ENCODE data around the gene BICDL2. TPM values are rescaled to one million over a fixed set of nuclear protein-coding genes. Genes with fewer than 3 reads are reported as not detected.

BICDL2 gene
- total and polyA plus RNA-seq, 8 donors = 18.4 to 693 (median 47.2) TPM

DNA sequence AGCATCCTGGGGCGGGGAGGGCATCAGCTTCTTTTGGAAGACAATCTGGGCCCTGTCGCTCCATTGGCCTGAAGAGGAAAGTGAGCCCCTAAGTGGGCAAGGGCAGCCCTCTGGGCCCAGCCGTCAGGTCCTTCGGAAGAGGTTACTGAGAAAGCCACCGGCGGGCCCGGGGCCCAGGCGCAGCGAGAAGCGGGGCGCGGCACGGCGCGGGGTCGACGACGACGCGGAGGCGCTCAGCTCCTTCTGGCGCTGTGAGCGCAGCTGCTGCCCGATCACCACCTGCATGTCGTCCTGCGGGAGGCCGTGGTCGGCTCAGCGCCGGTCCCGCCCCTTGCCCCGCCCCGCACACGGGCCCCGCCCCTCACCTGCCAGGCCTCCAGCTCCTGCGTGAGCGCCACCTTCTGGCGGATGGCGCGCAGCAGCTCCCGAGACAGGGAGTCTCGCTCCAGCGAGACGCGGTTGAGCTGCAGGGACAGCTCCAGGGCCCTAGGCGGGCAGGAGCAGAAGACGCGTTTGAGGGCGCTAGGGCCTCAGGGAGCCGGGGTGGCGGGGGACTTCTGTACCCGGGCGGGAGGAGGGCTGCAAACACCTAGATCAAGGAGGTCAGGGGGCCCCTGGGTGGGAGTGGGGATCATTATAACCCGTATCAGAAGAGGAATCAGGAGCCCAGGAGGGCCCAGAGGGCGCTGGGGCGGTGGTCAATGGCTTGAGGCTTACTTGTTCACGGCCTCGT lies 8.6 kb downstream of the BICDL2 start:
- H3K4me3 ChIP-seq = peak overlapping the region in 3 of 4 donors; percentile 2 to 21 (median 16)
- peaks cover 3 to 49% (median 27%) of the 10 kb centered on the region in 3 donors for H3K27me3 ChIP-seq
- intact Hi-C loops (cut with DNase I; ENCODE audit: low total_unique reads) = no loop called here
- TF ChIP-seq, protein P1, sequence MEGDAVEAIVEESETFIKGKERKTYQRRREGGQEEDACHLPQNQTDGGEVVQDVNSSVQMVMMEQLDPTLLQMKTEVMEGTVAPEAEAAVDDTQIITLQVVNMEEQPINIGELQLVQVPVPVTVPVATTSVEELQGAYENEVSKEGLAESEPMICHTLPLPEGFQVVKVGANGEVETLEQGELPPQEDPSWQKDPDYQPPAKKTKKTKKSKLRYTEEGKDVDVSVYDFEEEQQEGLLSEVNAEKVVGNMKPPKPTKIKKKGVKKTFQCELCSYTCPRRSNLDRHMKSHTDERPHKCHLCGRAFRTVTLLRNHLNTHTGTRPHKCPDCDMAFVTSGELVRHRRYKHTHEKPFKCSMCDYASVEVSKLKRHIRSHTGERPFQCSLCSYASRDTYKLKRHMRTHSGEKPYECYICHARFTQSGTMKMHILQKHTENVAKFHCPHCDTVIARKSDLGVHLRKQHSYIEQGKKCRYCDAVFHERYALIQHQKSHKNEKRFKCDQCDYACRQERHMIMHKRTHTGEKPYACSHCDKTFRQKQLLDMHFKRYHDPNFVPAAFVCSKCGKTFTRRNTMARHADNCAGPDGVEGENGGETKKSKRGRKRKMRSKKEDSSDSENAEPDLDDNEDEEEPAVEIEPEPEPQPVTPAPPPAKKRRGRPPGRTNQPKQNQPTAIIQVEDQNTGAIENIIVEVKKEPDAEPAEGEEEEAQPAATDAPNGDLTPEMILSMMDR (IDR thresholded peaks at IDR 0.05) = peak in 5 of 7 experiments; percentile 59 to 85 (median 83)
- TF ChIP-seq POLR2A (IDR thresholded peaks at IDR 0.05) = no peak
- peak in 1 of 3 donors; percentile 84 for TF ChIP-seq POLR2AphosphoS5 (IDR thresholded peaks at IDR 0.05)
- 6 to 15% (median 9%) methylated on average over 28 to 58 of the region's 58 CpGs for WGBS, 5 donors
- H3K36me3 ChIP-seq = peaks cover 14 to 41% (median 23%) of the 10 kb centered on the region in 4 donors
- H3K4me1 ChIP-seq = peaks cover 22 to 58% (median 53%) of the 10 kb centered on the region in 4 donors
- no peaks in the 10 kb centered on the region for H3K9me3 ChIP-seq
- peak; percentile 94 to 96 for DNase-seq
- H3K27ac ChIP-seq = peak overlapping the region in 2 of 5 donors; percentile 17 to 34

GRCh38 chr16:3027489-3027795 lies 9.3 kb downstream of the BICDL2 start:
- Histone ChIP-seq H3K4me3 (no peak overlapping the region), H3K27me3 (peaks cover 3 to 42% (median 22%) of the 10 kb centered on the region in 3 donors), H3K27ac (no peak overlapping the region), H3K36me3 (peaks cover 14 to 41% (median 23%) of the 10 kb centered on the region in 4 donors), H3K4me1 (peaks cover 29 to 65% (median 60%) of the 10 kb centered on the region in 4 donors), H3K9me3 (no peaks in the 10 kb centered on the region)
- no peak for DNase-seq
- 82 to 93% (median 91%) methylated on average over 8 of the region's 8 CpGs for WGBS, 5 donors
- TF ChIP-seq, protein P1 (IDR thresholded peaks at IDR 0.05) = no peak
- TF ChIP-seq EP300 (IDR thresholded peaks at IDR 0.05) = no peak
- no peak for TF ChIP-seq POLR2AphosphoS5 (IDR thresholded peaks at IDR 0.05)
- no peak for TF ChIP-seq POLR2A (IDR thresholded peaks at IDR 0.05)
- intact Hi-C loops (cut with DNase I; ENCODE audit: low total_unique reads) = no loop called here

DNA sequence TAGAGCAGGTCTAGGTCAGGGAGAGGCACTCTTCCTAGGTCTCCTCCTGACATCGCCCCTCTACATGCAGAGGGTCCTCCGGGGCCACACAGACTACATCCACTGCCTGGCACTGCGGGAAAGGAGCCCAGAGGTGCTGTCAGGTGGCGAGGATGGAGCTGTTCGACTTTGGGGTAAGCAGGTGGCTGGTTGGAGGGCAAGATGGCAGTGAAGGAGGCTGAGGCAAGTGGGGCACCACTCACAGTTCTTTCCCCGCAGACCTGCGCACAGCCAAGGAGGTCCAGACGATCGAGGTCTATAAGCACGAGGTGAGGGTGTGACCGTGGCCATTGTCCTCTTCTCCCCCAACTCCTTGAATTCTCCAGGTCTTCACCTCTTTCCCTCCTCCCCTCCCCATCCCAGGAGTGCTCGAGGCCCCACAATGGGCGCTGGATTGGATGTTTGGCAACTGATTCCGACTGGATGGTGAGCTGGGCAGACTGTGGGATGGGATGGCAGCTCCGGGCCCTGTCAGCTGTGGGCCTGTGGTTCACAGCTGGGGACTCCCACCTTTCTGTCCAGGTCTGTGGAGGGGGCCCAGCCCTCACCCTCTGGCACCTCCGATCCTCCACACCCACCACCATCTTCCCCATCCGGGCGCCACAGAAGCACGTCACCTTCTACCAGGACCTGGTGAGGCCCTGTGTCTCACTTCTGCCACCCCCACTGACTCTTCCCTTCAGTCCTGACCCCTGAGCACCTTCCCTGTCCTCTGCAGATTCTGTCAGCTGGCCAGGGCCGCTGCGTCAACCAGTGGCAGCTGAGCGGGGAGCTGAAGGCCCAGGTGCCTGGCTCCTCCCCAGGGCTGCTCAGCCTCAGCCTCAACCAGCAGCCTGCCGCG lies 9.9 kb downstream of the BICDL2 start:
- Histone ChIP-seq H3K27ac (no peak overlapping the region), H3K36me3 (peaks cover 14 to 41% (median 23%) of the 10 kb centered on the region in 4 donors), H3K4me1 (peaks cover 35 to 71% (median 64%) of the 10 kb centered on the region in 4 donors), H3K9me3 (no peaks in the 10 kb centered on the region), H3K4me3 (no peak overlapping the region), H3K27me3 (peaks cover 3 to 36% (median 20%) of the 10 kb centered on the region in 3 donors)
- WGBS, 5 donors = 88 to 94% (median 91%) methylated on average over 14 to 24 of the region's 24 CpGs
- TF ChIP-seq EP300 (IDR thresholded peaks at IDR 0.05) = no peak
- TF ChIP-seq, protein P1 (IDR thresholded peaks at IDR 0.05) = no peak
- DNase-seq = no peak
- intact Hi-C loops (cut with DNase I; ENCODE audit: low total_unique reads) = no loop called here

DNA sequence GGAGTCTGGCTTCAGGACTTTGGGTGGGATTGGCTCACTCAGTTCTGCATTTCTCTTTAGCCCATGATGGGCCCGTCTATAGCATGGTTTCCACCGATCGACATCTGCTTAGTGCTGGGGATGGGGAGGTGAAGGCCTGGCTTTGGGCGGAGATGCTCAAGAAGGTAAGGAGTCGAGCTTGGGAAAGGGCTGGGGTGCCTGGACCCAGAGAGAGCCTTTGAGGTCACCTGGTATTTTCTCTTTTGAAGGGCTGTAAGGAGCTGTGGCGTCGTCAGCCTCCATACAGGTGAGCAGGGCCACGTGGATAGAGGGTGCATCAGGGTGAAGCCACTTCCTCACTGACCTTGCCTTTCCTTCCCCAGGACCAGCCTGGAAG lies 10.8 kb downstream of the BICDL2 start:
- Histone ChIP-seq H3K36me3 (peaks cover 14 to 41% (median 23%) of the 10 kb centered on the region in 4 donors), H3K4me1 (peaks cover 42 to 76% (median 67%) of the 10 kb centered on the region in 4 donors), H3K9me3 (no peaks in the 10 kb centered on the region), H3K4me3 (no peak overlapping the region), H3K27me3 (peaks cover 3 to 28% (median 19%) of the 10 kb centered on the region in 3 donors), H3K27ac (no peak overlapping the region)
- intact Hi-C loops (cut with DNase I; ENCODE audit: low total_unique reads) = no loop called here
- WGBS, 5 donors = 85 to 93% (median 89%) methylated on average over 8 of the region's 8 CpGs
- DNase-seq = no peak
- TF ChIP-seq EP300 (IDR thresholded peaks at IDR 0.05) (no peak), POLR2A (IDR thresholded peaks at IDR 0.05) (no peak), POLR2AphosphoS5 (IDR thresholded peaks at IDR 0.05) (no peak)
- TF ChIP-seq, protein P1 (IDR thresholded peaks at IDR 0.05) = no peak
